Trophoblast cell (in vitro differentiated cells and primary cell): Measurements from ENCODE around the gene PTGIS.

Experiments used
- DNase-seq, 2 donors: peaks; one replicate each; pipeline ENCODE4 v3.0.0-alpha.2; 2016
- H2AFZ ChIP-seq: 2 replicates; pipeline ENCODE4 v1.6.1; 2013; ENCODE audit warnings: low read length, moderate library complexity, mild to moderate bottlenecking; ENCODE audit not compliant: insufficient read depth, poor library complexity
- H2AK5ac ChIP-seq: 2 replicates; pipeline ENCODE4 v1.6.1; 2013; ENCODE audit warnings: mild to moderate bottlenecking, low read length
- H2BK120ac ChIP-seq: 2 replicates; pipeline ENCODE4 v1.6.1; 2013; ENCODE audit warnings: low read length, mild to moderate bottlenecking, moderate library complexity; ENCODE audit not compliant: insufficient read depth, poor library complexity
- H2BK12ac ChIP-seq: 2 replicates; pipeline ENCODE4 v1.6.1; 2013; ENCODE audit warnings: mild to moderate bottlenecking, low read length, moderate library complexity
- H2BK5ac ChIP-seq: 2 replicates; pipeline ENCODE4 v1.6.1; 2013; ENCODE audit warnings: low read length, low read depth, moderate library complexity, mild to moderate bottlenecking; ENCODE audit not compliant: poor library complexity
- H3K14ac ChIP-seq: 2 replicates; pipeline ENCODE4 v1.6.1; 2013; ENCODE audit warnings: mild to moderate bottlenecking, low read length
- H3K18ac ChIP-seq: 2 replicates; pipeline ENCODE4 v1.6.1; 2013; ENCODE audit warnings: mild to moderate bottlenecking, low read length
- H3K23ac ChIP-seq: 2 replicates; pipeline ENCODE4 v1.6.1; 2013; ENCODE audit warnings: low read length
- H3K27ac ChIP-seq: 2 replicates; pipeline ENCODE4 v1.5.1; 2013; ENCODE audit warnings: low read depth, mild to moderate bottlenecking, inconsistent platforms, low read length, moderate library complexity
- H3K27me3 ChIP-seq: 2 replicates; pipeline ENCODE4 v1.6.1; 2013; ENCODE audit warnings: inconsistent platforms, mild to moderate bottlenecking, low read length, moderate library complexity; ENCODE audit not compliant: insufficient read depth
- H3K36me3 ChIP-seq, 2 experiments: 1 replicate in 1 of 2; 2 replicates in 1 of 2; pipeline ENCODE4 v1.6.1; 2013; ENCODE audit warnings: low read length in 2 of 2, mild to moderate bottlenecking in 2 of 2, moderate library complexity in 1 of 2; ENCODE audit not compliant: insufficient read depth in 2 of 2, control insufficient read depth in 1 of 2
- H3K4ac ChIP-seq: 2 replicates; pipeline ENCODE4 v1.6.1; 2013; ENCODE audit warnings: low read depth, mild to moderate bottlenecking, low read length, moderate library complexity
- H3K4me1 ChIP-seq, 2 experiments: 1 replicate in 1 of 2; 2 replicates in 1 of 2; pipeline ENCODE4 v1.6.1; 2013; ENCODE audit warnings: low read length in 2 of 2, mild to moderate bottlenecking in 2 of 2, moderate library complexity in 1 of 2; ENCODE audit not compliant: insufficient read depth in 2 of 2, control insufficient read depth in 1 of 2
- H3K4me2 ChIP-seq: 2 replicates; pipeline ENCODE4 v1.6.1; 2013; ENCODE audit warnings: inconsistent platforms, mild to moderate bottlenecking, low read length, moderate library complexity
- H3K4me3 ChIP-seq: 2 replicates; pipeline ENCODE4 v1.5.1; 2013; ENCODE audit warnings: mild to moderate bottlenecking, low read depth, low read length, inconsistent platforms
- H3K79me1 ChIP-seq: one replicate; pipeline ENCODE4 v1.6.1; 2013; ENCODE audit warnings: low read length
- H3K79me2 ChIP-seq: 2 replicates; pipeline ENCODE4 v1.6.1; 2013; ENCODE audit warnings: low read length, mild to moderate bottlenecking; ENCODE audit not compliant: control insufficient read depth, insufficient read depth, poor library complexity
- H3K9ac ChIP-seq: 2 replicates; pipeline ENCODE4 v1.6.1; 2013; ENCODE audit warnings: mild to moderate bottlenecking, low read length
- H3K9me3 ChIP-seq: 2 replicates; pipeline ENCODE4 v1.6.1; 2013; ENCODE audit warnings: low read depth, mild to moderate bottlenecking, control low read depth, inconsistent platforms, low read length; ENCODE audit not compliant: insufficient read depth
- H4K12ac ChIP-seq: 2 replicates; pipeline ENCODE4 v1.6.1; 2013; ENCODE audit warnings: low read depth, mild to moderate bottlenecking, low read length, moderate library complexity
- H4K8ac ChIP-seq: 2 replicates; pipeline ENCODE4 v1.6.1; 2013; ENCODE audit warnings: low read depth, mild to moderate bottlenecking, low read length, moderate library complexity
- H4K91ac ChIP-seq: one replicate; pipeline ENCODE4 v1.6.1; 2013; ENCODE audit warnings: low read depth, mild to moderate bottlenecking, low read length, moderate library complexity
- WGBS: extraction: QIAGEN DNeasy Blood & Tissue Kit; methylation state at CpG from one replicate; pipeline ENCODE4 v1.1.7; 2013; ENCODE audit warnings: missing lambda C conversion rate; ENCODE audit not compliant: insufficient read length, insufficient coverage; ENCODE audit errors: extremely low coverage; 5-methylcytosine and 5-hydroxymethylcytosine counted together

PTGIS gene

DNA sequence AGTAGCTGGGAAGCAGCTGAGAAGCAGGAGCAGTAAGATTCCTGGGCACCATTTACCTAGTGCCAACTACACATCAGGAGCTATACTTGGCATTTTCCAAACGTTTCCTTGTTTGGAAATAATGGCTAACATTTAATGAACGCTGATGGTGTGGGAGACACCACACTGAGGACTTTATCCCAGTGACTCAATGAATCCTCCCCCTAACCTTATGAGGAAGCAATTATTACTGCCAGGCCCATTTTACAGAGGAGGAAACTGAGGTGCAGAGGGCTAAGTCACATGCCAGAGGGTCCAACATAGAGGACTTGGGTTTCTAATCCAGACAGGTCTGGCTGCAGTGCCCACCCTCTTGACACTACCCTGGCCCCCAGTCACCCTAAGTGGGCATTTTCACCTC, 6.1 kb downstream of the PTGIS start:
- peak overlapping the region; percentile 3 for H3K4ac ChIP-seq
- H2BK5ac ChIP-seq: no peak overlapping the region
- no peak overlapping the region for H3K4me3 ChIP-seq
- peaks cover 11% of the 10 kb centered on the region in 2 experiments for H3K4me1 ChIP-seq
- no peak overlapping the region for H2AFZ ChIP-seq
- H3K23ac ChIP-seq: no peak overlapping the region
- DNase-seq: no peak
- H3K79me1 ChIP-seq: peaks cover 2% of the 10 kb centered on the region
- no peak overlapping the region for H4K8ac ChIP-seq
- no peaks in the 10 kb centered on the region for H3K9me3 ChIP-seq
- H3K79me2 ChIP-seq: no peaks in the 10 kb centered on the region
- H3K4me2 ChIP-seq: peak overlapping the region; percentile 13
- peak overlapping the region; percentile 31 for H3K18ac ChIP-seq
- no peak overlapping the region for H2AK5ac ChIP-seq
- H3K27me3 ChIP-seq: no peaks in the 10 kb centered on the region
- no peak overlapping the region for H4K12ac ChIP-seq
- WGBS: no CpG with 5 or more reads among the region's 2 CpGs
- H3K9ac ChIP-seq: no peak overlapping the region
- H3K27ac ChIP-seq: peak overlapping the region; percentile 29
- no peak overlapping the region for H2BK120ac ChIP-seq
- peak overlapping the region; percentile 30 for H4K91ac ChIP-seq
- H2BK12ac ChIP-seq: peak overlapping the region; percentile 27
- peaks cover 0 to 2% of the 10 kb centered on the region in 2 experiments for H3K36me3 ChIP-seq
- H3K14ac ChIP-seq: no peak overlapping the region

DNA sequence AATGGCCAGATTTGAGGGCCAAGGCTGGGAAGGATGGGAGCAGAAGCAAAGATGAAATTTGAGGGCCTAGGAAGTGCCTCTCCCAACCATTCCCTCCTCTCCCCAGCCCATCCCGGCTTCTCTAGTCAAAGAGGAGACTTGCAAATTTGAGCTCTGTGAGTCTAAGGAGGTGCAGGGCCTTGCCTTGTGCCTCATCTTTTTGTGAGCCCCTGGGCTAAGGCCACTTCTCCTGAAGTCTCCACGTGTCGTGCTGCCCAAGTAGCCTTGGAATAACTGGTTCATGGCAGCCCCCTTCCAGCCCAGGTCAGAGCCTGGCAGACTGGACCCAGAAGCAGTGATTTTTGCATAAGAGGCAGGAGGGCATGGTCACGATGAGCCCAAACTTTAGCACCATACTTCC, 6.7 kb downstream of the PTGIS start:
- peak overlapping the region; percentile 8 for H2BK12ac ChIP-seq
- no peak overlapping the region for H2BK120ac ChIP-seq
- no peak for DNase-seq
- H2BK5ac ChIP-seq: no peak overlapping the region
- H4K91ac ChIP-seq: peak overlapping the region; percentile 30
- H3K4ac ChIP-seq: no peak overlapping the region
- H3K9me3 ChIP-seq: no peaks in the 10 kb centered on the region
- H3K4me1 ChIP-seq: peaks cover 11% of the 10 kb centered on the region in 2 experiments
- H3K27ac ChIP-seq: no peak overlapping the region
- WGBS: no CpG with 5 or more reads among the region's 4 CpGs
- H3K4me3 ChIP-seq: no peak overlapping the region
- peak overlapping the region; percentile 31 for H3K18ac ChIP-seq
- H4K8ac ChIP-seq: no peak overlapping the region
- H2AFZ ChIP-seq: no peak overlapping the region
- H4K12ac ChIP-seq: peak overlapping the region; percentile 4
- H3K79me1 ChIP-seq: peaks cover 2% of the 10 kb centered on the region
- peak overlapping the region; percentile 65 for H2AK5ac ChIP-seq
- H3K27me3 ChIP-seq: no peaks in the 10 kb centered on the region
- peaks cover 0 to 2% of the 10 kb centered on the region in 2 experiments for H3K36me3 ChIP-seq
- no peak overlapping the region for H3K4me2 ChIP-seq
- H3K79me2 ChIP-seq: no peaks in the 10 kb centered on the region
- no peak overlapping the region for H3K14ac ChIP-seq
- H3K9ac ChIP-seq: no peak overlapping the region
- H3K23ac ChIP-seq: no peak overlapping the region

DNA sequence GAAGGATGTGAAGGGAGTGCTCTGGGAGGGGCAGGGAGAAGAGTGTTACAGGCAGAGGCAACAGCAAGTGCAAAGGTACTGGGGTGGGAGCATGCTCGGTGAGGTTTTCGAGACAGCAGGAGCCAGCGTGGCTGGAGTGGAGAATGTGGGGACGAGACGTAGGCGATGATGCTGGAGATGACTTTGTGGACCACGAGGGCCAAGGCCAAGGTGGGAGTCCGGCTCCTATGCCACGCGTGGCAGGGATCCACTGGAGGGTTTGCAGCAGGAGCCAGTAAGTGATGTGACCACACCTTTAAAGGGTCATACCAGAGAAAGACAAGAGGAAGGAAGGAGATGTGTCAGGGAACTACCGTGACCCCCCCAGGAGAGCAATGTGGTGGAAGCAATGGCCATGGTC, 7.3 kb downstream of the PTGIS start:
- Histone ChIP-seq H3K27me3 (no peaks in the 10 kb centered on the region), H3K14ac (no peak overlapping the region), H4K12ac (no peak overlapping the region), H2BK12ac (no peak overlapping the region), H3K4me1 (peaks cover 11% of the 10 kb centered on the region in 2 experiments), H4K8ac (no peak overlapping the region), H2BK5ac (no peak overlapping the region), H2AFZ (no peak overlapping the region), H3K79me2 (no peaks in the 10 kb centered on the region), H4K91ac (peak overlapping the region; percentile 30), H3K23ac (no peak overlapping the region), H3K18ac (no peak overlapping the region), H3K4ac (no peak overlapping the region), H2BK120ac (no peak overlapping the region), H2AK5ac (no peak overlapping the region), H3K36me3 (peaks cover 0 to 2% of the 10 kb centered on the region in 2 experiments), H3K9me3 (no peaks in the 10 kb centered on the region), H3K9ac (no peak overlapping the region), H3K4me3 (no peak overlapping the region), H3K27ac (no peak overlapping the region), H3K79me1 (peaks cover 2% of the 10 kb centered on the region), H3K4me2 (no peak overlapping the region)
- no peak for DNase-seq
- no CpG with 5 or more reads among the region's 11 CpGs for WGBS

DNA sequence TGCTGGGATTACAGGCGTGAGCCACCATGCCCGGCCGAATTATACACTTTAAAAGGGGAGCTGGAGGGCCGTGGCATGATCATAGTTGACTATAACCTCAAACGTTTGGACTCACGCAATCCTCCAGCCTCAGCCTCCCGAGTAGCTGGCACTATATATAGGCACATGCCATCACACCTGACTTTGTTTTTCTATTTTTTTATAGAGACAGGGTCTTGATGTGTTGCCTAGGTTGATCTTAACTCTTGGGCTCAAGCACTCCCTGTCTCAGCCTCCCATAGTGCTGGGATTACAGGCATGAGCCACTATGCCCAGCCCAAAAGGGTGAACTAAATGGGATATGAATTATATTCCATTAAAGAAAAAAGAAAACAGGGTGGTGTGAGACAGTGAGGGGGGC, 7.8 kb downstream of the PTGIS start:
- Histone ChIP-seq H4K12ac (no peak overlapping the region), H3K9ac (no peak overlapping the region), H3K36me3 (peaks cover 0 to 2% of the 10 kb centered on the region in 2 experiments), H2BK5ac (no peak overlapping the region), H3K4me1 (peaks cover 11% of the 10 kb centered on the region in 2 experiments), H2BK12ac (no peak overlapping the region), H3K79me1 (peaks cover 2% of the 10 kb centered on the region), H3K27me3 (no peaks in the 10 kb centered on the region), H3K4ac (no peak overlapping the region), H4K91ac (no peak overlapping the region), H3K14ac (no peak overlapping the region), H3K4me3 (no peak overlapping the region), H2AK5ac (no peak overlapping the region), H4K8ac (no peak overlapping the region), H3K79me2 (no peaks in the 10 kb centered on the region), H3K18ac (no peak overlapping the region), H3K4me2 (no peak overlapping the region), H3K23ac (no peak overlapping the region), H3K27ac (no peak overlapping the region), H2AFZ (no peak overlapping the region), H3K9me3 (no peaks in the 10 kb centered on the region), H2BK120ac (no peak overlapping the region)
- no peak for DNase-seq
- WGBS: no CpG with 5 or more reads among the region's 7 CpGs
